RWPE2 (cell line): ENCODE measurements around the gene UNCX.

ENCODE experiments used
- ATAC-seq: fragments of 200-7000 bp; cut with Tn5 transposase; 3 replicates; pipeline ENCODE4 v1.9.1; 2021; ENCODE audit warnings: low read depth
- DNase-seq: peaks from one replicate; pipeline ENCODE4 v3.0.0-alpha.2; 2020; ENCODE audit warnings: low spot score
- H3K27ac ChIP-seq: fragments of 450-650 bp; 2 replicates; pipeline ENCODE4 v1.5.1; 2017; ENCODE audit warnings: mild to moderate bottlenecking; ENCODE audit not compliant: poor library complexity, severe bottlenecking
- H3K27me3 ChIP-seq: fragments of 250-450 bp; sonication (Bioruptor Pico); 2 replicates; pipeline ENCODE4 v1.5.1; 2021; ENCODE audit warnings: mild to moderate bottlenecking, moderate library complexity; ENCODE audit not compliant: insufficient read depth, poor library complexity, severe bottlenecking
- H3K36me3 ChIP-seq: fragments of 250-450 bp; sonication (Bioruptor Pico); 2 replicates; pipeline ENCODE4 v1.5.1; 2020; ENCODE audit warnings: low read depth, mild to moderate bottlenecking, moderate library complexity
- H3K4me1 ChIP-seq: fragments of 250-450 bp; sonication (Bioruptor Pico); 2 replicates; pipeline ENCODE4 v1.5.1; 2021; ENCODE audit warnings: mild to moderate bottlenecking, moderate library complexity; ENCODE audit not compliant: insufficient read depth, poor library complexity, severe bottlenecking
- H3K4me3 ChIP-seq: fragments of 250-450 bp; sonication (Bioruptor Pico); 2 replicates; pipeline ENCODE4 v1.5.1; 2021; ENCODE audit warnings: mild to moderate bottlenecking, moderate library complexity; ENCODE audit not compliant: severe bottlenecking
- H3K9me3 ChIP-seq: fragments of 250-450 bp; sonication (Bioruptor Pico); 2 replicates; pipeline ENCODE4 v1.5.1; 2021; ENCODE audit warnings: mild to moderate bottlenecking, moderate library complexity; ENCODE audit not compliant: severe bottlenecking
- CTCF ChIP-seq: fragments of 450-650 bp; IDR thresholded peaks from one replicate; pipeline ENCODE4 v1.5.1; 2017; ENCODE audit warnings: mild to moderate bottlenecking, moderate library complexity; ENCODE audit not compliant: poor library complexity, severe bottlenecking

The UNCX gene

GRCh38 chr7:1234881-1235500, 2.3 kb downstream of the UNCX start:
- no peak overlapping the region for H3K4me3 ChIP-seq
- H3K36me3 ChIP-seq, result no peaks in the 10 kb centered on the region
- TF ChIP-seq CTCF, result no peak
- DNase-seq (peak; percentile 56), ATAC-seq (no peak)
- no peaks in the 10 kb centered on the region for H3K4me1 ChIP-seq
- H3K27me3 ChIP-seq, result peaks cover 79% of the 10 kb centered on the region
- H3K27ac ChIP-seq, result no peak overlapping the region
- H3K9me3 ChIP-seq, result no peaks in the 10 kb centered on the region

- H3K36me3 ChIP-seq, result no peaks in the 10 kb centered on the region
- H3K4me1 ChIP-seq, result no peaks in the 10 kb centered on the region
- no peak for TF ChIP-seq CTCF
- H3K27me3 ChIP-seq, result peaks cover 81% of the 10 kb centered on the region
- no peaks in the 10 kb centered on the region for H3K9me3 ChIP-seq
- H3K4me3 ChIP-seq, result no peak overlapping the region
- peak; percentile 60 for DNase-seq
- no peak overlapping the region for H3K27ac ChIP-seq
- no peak; the same call in 2 of the 3 replicates for ATAC-seq
These were observed 2.9 kb downstream of the UNCX start for GRCh38 chr7:1235501-1236131.

- H3K36me3 ChIP-seq, result no peaks in the 10 kb centered on the region
- DNase-seq, result no peak
- no peak for TF ChIP-seq CTCF
- H3K27ac ChIP-seq, result no peak overlapping the region
- H3K9me3 ChIP-seq, result no peaks in the 10 kb centered on the region
- H3K27me3 ChIP-seq, result peaks cover 81% of the 10 kb centered on the region
- no peak overlapping the region for H3K4me3 ChIP-seq
- no peak for ATAC-seq
- no peaks in the 10 kb centered on the region for H3K4me1 ChIP-seq
These were observed 3.5 kb downstream of the UNCX start for GRCh38 chr7:1236132-1236661.

- ATAC-seq (no peak), DNase-seq (no peak)
- Histone ChIP-seq H3K4me3 (no peak overlapping the region), H3K9me3 (no peaks in the 10 kb centered on the region), H3K36me3 (no peaks in the 10 kb centered on the region), H3K27me3 (peaks cover 81% of the 10 kb centered on the region), H3K4me1 (no peaks in the 10 kb centered on the region), H3K27ac (no peak overlapping the region)
- TF ChIP-seq CTCF, result no peak
These were observed 4.4 kb downstream of the UNCX start for GRCh38 chr7:1236831-1237701.
